HepG2 (cell line): ENCODE results near the gene SLC4A5. TPM values are rescaled to one million over a fixed set of nuclear protein-coding genes. Genes with fewer than 3 reads are reported as not detected.

Experiments
- ATAC-seq: fragments of 200-7000 bp; cut with Tn5 transposase; 3 replicates; pipeline ENCODE4 v1.9.1; 2020; ENCODE audit warnings: mild to moderate bottlenecking, moderate library complexity
- BruUV-seq: library from RNA; stranded (reverse); fragments of 400-500 nt; replicated peaks from 2 replicates; lab custom pipeline; 2021; lab: Mats Ljungman, UMichigan
- CTCF ChIA-PET: fragments of 300-600 bp; formaldehyde crosslinking; extraction: SDS; loops from one replicate; lab custom pipeline; 2021; ENCODE audit warnings: low total read pairs, inconsistent platforms, low intra/inter-chr PET ratio; lab: Yijun Ruan, JAX
- POLR2A ChIA-PET: fragments of 350-600 bp; sonication (Branson Sonifier 250); formaldehyde crosslinking; loops from one replicate; lab custom pipeline; 2020; ENCODE audit warnings: antibody characterized with exemption, inconsistent platforms; lab: Yijun Ruan, JAX
- DNase-seq: peaks from one replicate; pipeline ENCODE4 v3.0.0-alpha.2; 2015; ENCODE audit warnings: low spot score
- FAIRE-seq: peaks from 3 replicates; lab custom pipeline; 2011; peaks lifted over from hg19 to GRCh38; lab: Jason Lieb, UNC
- H2AFZ ChIP-seq: one replicate; pipeline ENCODE4 v1.6.1; 2011; ENCODE audit warnings: low read length, inconsistent platforms
- H3K27ac ChIP-seq: fragments of 300-600 bp; 3 replicates; pipeline ENCODE4 v1.8.0; 2011; ENCODE audit warnings: mixed run types, mild to moderate bottlenecking, mixed read lengths, low read length, inconsistent platforms; ENCODE audit not compliant: insufficient read depth; ENCODE audit errors: extremely low read length
- H3K27me3 ChIP-seq, 2 experiments: fragments of 200-600 bp in 1 of 2; 2 replicates in 1 of 2; 3 replicates in 1 of 2; pipeline versions ENCODE4 v1.6.0 to v1.8.0; 2011; ENCODE audit warnings: low read length in 2 of 2, mild to moderate bottlenecking in 2 of 2, moderate library complexity in 2 of 2, inconsistent platforms in 1 of 2; ENCODE audit not compliant: insufficient read depth in 2 of 2, control insufficient read depth in 1 of 2
- H3K36me3 ChIP-seq, 2 experiments: fragments of 200-600 bp in 1 of 2; replicated peaks in 1 of 2; 2 replicates in 1 of 2; 3 replicates in 1 of 2; pipeline versions ENCODE4 v1.5.1 to v1.8.0; 2011; ENCODE audit warnings: low read length in 2 of 2, inconsistent platforms in 1 of 2; ENCODE audit not compliant: insufficient read depth in 2 of 2, control insufficient read depth in 1 of 2
- H3K4me1 ChIP-seq: 2 replicates; pipeline ENCODE4 v1.5.1; 2012; ENCODE audit warnings: low read length, inconsistent platforms; ENCODE audit not compliant: insufficient read depth
- H3K4me2 ChIP-seq: 2 replicates; pipeline ENCODE4 v1.6.0; 2011; ENCODE audit warnings: low read depth, low read length, inconsistent platforms
- H3K4me3 ChIP-seq, 3 experiments: fragments of 200-600 bp in 1 of 3; sonication (generic), shearing (Covaris generic) in 1 of 3; replicated peaks in 1 of 3; 2 replicates each; pipeline ENCODE4 v1.5.1; 2011 to 2016; ENCODE audit warnings: low read length in 3 of 3, inconsistent platforms in 2 of 3, low read depth in 2 of 3, mild to moderate bottlenecking in 2 of 3, control low read depth in 1 of 3, mixed read lengths in 1 of 3; ENCODE audit not compliant: insufficient read depth in 1 of 3
- H3K79me2 ChIP-seq: one replicate; pipeline ENCODE4 v1.6.1; 2011; ENCODE audit warnings: low read length, inconsistent platforms; ENCODE audit not compliant: insufficient read depth
- H3K9ac ChIP-seq: 2 replicates; pipeline ENCODE4 v1.6.0; 2011; ENCODE audit warnings: mild to moderate bottlenecking, low read depth, low read length, inconsistent platforms; ENCODE audit not compliant: insufficient read depth
- H3K9me3 ChIP-seq: 2 replicates; pipeline ENCODE4 v1.5.1; 2012; ENCODE audit warnings: mild to moderate bottlenecking, low read length
- H4K20me1 ChIP-seq: 2 replicates; pipeline ENCODE4 v1.6.0; 2011; ENCODE audit warnings: inconsistent platforms, mild to moderate bottlenecking, low read length, moderate library complexity; ENCODE audit not compliant: insufficient read depth
- ADNP ChIP-seq: sonication (generic); formaldehyde crosslinking; IDR thresholded peaks from 2 replicates; pipeline ENCODE4 v1.4.0; 2020; ENCODE audit warnings: missing genetic modification reagents
- CCAR2 ChIP-seq: fragments of 200-400 bp; formaldehyde crosslinking; optimal IDR thresholded peaks from 2 replicates; pipeline ENCODE3; 2018; ENCODE audit warnings: low read depth, mild to moderate bottlenecking, low read length, moderate library complexity
- MEF2D ChIP-seq: sonication (generic); formaldehyde crosslinking; IDR thresholded peaks from 2 replicates; pipeline ENCODE4 v1.5.1; 2020; ENCODE audit warnings: mild to moderate bottlenecking, missing genetic modification reagents
- RFXANK ChIP-seq: IDR thresholded peaks from 2 replicates; pipeline ENCODE4 v1.6.1; 2016
- ZBTB26 ChIP-seq: IDR thresholded peaks from 2 replicates; pipeline ENCODE4 v1.6.1; 2016; ENCODE audit warnings: missing compliant biosample characterization, missing genetic modification reagents, borderline replicate concordance
- ZBTB46 ChIP-seq: sonication (generic); formaldehyde crosslinking; IDR thresholded peaks from 2 replicates; pipeline ENCODE4 v1.4.0; 2020; ENCODE audit warnings: mild to moderate bottlenecking, missing genetic modification reagents, borderline replicate concordance
- ZNF180 ChIP-seq: sonication (generic); formaldehyde crosslinking; IDR thresholded peaks from 2 replicates; pipeline ENCODE4 v1.4.0; 2020; ENCODE audit warnings: low read depth, missing genetic modification reagents, borderline replicate concordance
- ZNF44 ChIP-seq: sonication (generic); formaldehyde crosslinking; IDR thresholded peaks from 2 replicates; pipeline ENCODE4 v1.5.1; 2020; ENCODE audit warnings: mild to moderate bottlenecking, missing genetic modification reagents
- ZNF550 ChIP-seq: sonication (generic); formaldehyde crosslinking; IDR thresholded peaks from 2 replicates; pipeline ENCODE4 v1.4.0; 2020; ENCODE audit warnings: mild to moderate bottlenecking, missing genetic modification reagents, borderline replicate concordance
- ZNF619 ChIP-seq: sonication (generic); formaldehyde crosslinking; IDR thresholded peaks from 2 replicates; pipeline ENCODE4 v1.4.0; 2020; ENCODE audit warnings: mild to moderate bottlenecking, missing genetic modification reagents
- WGBS: methylation state at CpG from one replicate; pipeline ENCODE4 v1.1.6; 2017; ENCODE audit warnings: low lambda C conversion rate; 5-methylcytosine and 5-hydroxymethylcytosine counted together
- in situ Hi-C: cut with HindIII; loops from 2 replicates; pipeline ENCODE4 v1.10.0; 2017; ENCODE audit warnings: low pct_unique_long_range_greater_than_20kb; ENCODE audit not compliant: extremely low pct_ligation_motif_present
- intact Hi-C: fragments of 100-400 bp; cut with micrococcal nuclease; formaldehyde crosslinking; loops from one replicate; pipeline ENCODE4 v1.10.0; 2022; ENCODE audit not compliant: unreplicated experiment
- polyA plus RNA-seq, 8 experiments: library from polyadenylated mRNA; depleted of rRNA in 3 of 8; stranded (reverse) in 7 of 8; unstranded in 1 of 8; fragments of >200 nt; fragmentation: Illumina TruSeq in 4 of 8; extraction: Trizol in 4 of 8; gene quantifications; 2 replicates each; pipeline versions ENCODE4 v1.2.1 to v1.2.3, GENCODE V29; 2011 to 2016; ENCODE audit warnings: low read depth in 4 of 8, missing spikeins in 1 of 8, mixed read lengths in 1 of 8; ENCODE audit not compliant: insufficient read depth in 1 of 8
- total RNA-seq, 5 experiments: library from RNA; depleted of rRNA; stranded (reverse); fragments of >200 nt; fragmentation: Illumina TruSeq; extraction: Trizol; gene quantifications; 2 replicates each; pipeline ENCODE4 v1.2.3, GENCODE V29; 2016; ENCODE audit warnings: low read depth in 1 of 5
- TF ChIP-seq, protein P1 (sequence below): sonication (generic); formaldehyde crosslinking; IDR thresholded peaks from 2 replicates; pipeline ENCODE4 v1.4.0; 2020; ENCODE audit warnings: missing genetic modification reagents
- TF ChIP-seq, protein P2 (sequence below): sonication (generic); formaldehyde crosslinking; IDR thresholded peaks from 2 replicates; pipeline ENCODE4 v1.4.0; 2020; ENCODE audit warnings: low read depth, missing genetic modification reagents

The SLC4A5 gene
- total and polyA plus RNA-seq, 2 of the 13 experiments (the other 11 are each of a cell fraction or from before 2014, with no cell fraction given): 0.50 TPM; not detected in 1

GRCh38 chr2:74304332-74305148 is 38.7 kb downstream of the SLC4A5 start (continued):
- TF ChIP-seq, protein P1, sequence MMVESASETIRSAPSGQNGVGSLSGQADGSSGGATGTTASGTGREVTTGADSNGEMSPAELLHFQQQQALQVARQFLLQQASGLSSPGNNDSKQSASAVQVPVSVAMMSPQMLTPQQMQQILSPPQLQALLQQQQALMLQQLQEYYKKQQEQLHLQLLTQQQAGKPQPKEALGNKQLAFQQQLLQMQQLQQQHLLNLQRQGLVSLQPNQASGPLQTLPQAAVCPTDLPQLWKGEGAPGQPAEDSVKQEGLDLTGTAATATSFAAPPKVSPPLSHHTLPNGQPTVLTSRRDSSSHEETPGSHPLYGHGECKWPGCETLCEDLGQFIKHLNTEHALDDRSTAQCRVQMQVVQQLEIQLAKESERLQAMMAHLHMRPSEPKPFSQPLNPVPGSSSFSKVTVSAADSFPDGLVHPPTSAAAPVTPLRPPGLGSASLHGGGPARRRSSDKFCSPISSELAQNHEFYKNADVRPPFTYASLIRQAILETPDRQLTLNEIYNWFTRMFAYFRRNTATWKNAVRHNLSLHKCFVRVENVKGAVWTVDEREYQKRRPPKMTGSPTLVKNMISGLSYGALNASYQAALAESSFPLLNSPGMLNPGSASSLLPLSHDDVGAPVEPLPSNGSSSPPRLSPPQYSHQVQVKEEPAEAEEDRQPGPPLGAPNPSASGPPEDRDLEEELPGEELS (CRISPR knock-in tag): no peak
- TF ChIP-seq ZBTB26 (CRISPR knock-in tag) (no peak), CCAR2 (no peak), ZNF180 (no peak)
- TF ChIP-seq, all 625 proteins: peak for 0

GRCh38 chr2:74302865-74303264 is 40.4 kb downstream of the SLC4A5 start:
- 13% methylated on average over 2 of the region's 2 CpGs for WGBS
- ChIA-PET POLR2A (no interaction called here), CTCF (no interaction called here)
- no peak for TF ChIP-seq ZNF619 (CRISPR knock-in tag)
- TF ChIP-seq MEF2D (CRISPR knock-in tag): no peak
- no peak for TF ChIP-seq ADNP
- TF ChIP-seq ZNF44 (CRISPR knock-in tag): no peak
- TF ChIP-seq ZBTB46 (CRISPR knock-in tag): no peak
- TF ChIP-seq ZNF550: no peak
- no peak for TF ChIP-seq RFXANK (CRISPR knock-in tag)
- TF ChIP-seq, protein P2, sequence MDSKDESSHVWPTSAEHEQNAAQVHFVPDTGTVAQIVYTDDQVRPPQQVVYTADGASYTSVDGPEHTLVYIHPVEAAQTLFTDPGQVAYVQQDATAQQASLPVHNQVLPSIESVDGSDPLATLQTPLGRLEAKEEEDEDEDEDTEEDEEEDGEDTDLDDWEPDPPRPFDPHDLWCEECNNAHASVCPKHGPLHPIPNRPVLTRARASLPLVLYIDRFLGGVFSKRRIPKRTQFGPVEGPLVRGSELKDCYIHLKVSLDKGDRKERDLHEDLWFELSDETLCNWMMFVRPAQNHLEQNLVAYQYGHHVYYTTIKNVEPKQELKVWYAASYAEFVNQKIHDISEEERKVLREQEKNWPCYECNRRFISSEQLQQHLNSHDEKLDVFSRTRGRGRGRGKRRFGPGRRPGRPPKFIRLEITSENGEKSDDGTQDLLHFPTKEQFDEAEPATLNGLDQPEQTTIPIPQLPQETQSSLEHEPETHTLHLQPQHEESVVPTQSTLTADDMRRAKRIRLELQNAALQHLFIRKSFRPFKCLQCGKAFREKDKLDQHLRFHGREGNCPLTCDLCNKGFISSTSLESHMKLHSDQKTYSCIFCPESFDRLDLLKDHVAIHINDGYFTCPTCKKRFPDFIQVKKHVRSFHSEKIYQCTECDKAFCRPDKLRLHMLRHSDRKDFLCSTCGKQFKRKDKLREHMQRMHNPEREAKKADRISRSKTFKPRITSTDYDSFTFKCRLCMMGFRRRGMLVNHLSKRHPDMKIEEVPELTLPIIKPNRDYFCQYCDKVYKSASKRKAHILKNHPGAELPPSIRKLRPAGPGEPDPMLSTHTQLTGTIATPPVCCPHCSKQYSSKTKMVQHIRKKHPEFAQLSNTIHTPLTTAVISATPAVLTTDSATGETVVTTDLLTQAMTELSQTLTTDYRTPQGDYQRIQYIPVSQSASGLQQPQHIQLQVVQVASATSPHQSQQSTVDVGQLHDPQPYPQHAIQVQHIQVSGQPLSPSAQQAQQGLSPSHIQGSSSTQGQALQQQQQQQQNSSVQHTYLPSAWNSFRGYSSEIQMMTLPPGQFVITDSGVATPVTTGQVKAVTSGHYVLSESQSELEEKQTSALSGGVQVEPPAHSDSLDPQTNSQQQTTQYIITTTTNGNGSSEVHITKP (CRISPR knock-in tag): no peak

More at GRCh38 chr2:74302865-74303264, 40.4 kb downstream of the SLC4A5 start:
- no TSS peak for BruUV-seq
- no peak for FAIRE-seq
- H3K9ac ChIP-seq: no peak overlapping the region
- ATAC-seq: no peak
- no peaks in the 10 kb centered on the region for H3K36me3 ChIP-seq
- no peak overlapping the region for H3K4me3 ChIP-seq
- no peaks in the 10 kb centered on the region for H4K20me1 ChIP-seq
- H3K27me3 ChIP-seq: no peaks in the 10 kb centered on the region; a peak in 1 of 5 replicates
- H3K9me3 ChIP-seq: no peaks in the 10 kb centered on the region
- no peak overlapping the region for H2AFZ ChIP-seq
- in situ Hi-C loops: no loop called here
- no peak overlapping the region for H3K27ac ChIP-seq
- H3K4me2 ChIP-seq: no peak overlapping the region
- no peaks in the 10 kb centered on the region for H3K79me2 ChIP-seq
- intact Hi-C loops: no loop called here
- no peak for DNase-seq
- H3K4me1 ChIP-seq: no peaks in the 10 kb centered on the region
